Measurements from ENCODE around the gene TANC1.

TANC1 gene

GRCh38 chr2:159183346-159183745 lies 214.9 kb downstream of the TANC1 start:
- no peaks in the 10 kb centered on the region for H3K9me3 Mint-ChIP-seq
- H3K36me3 Mint-ChIP-seq: no peaks in the 10 kb centered on the region
- peak overlapping the region; percentile 46 for H3K27ac Mint-ChIP-seq
- H3K4me3 Mint-ChIP-seq: no peak overlapping the region
- H3K27me3 Mint-ChIP-seq: no peaks in the 10 kb centered on the region
- H3K4me1 Mint-ChIP-seq: peaks cover 3% of the 10 kb centered on the region

GRCh38 chr2:159185401-159186130 lies 217.1 kb downstream of the TANC1 start:
- no peaks in the 10 kb centered on the region for H3K36me3 Mint-ChIP-seq
- H3K9me3 Mint-ChIP-seq: no peaks in the 10 kb centered on the region
- no peaks in the 10 kb centered on the region for H3K27me3 Mint-ChIP-seq
- H3K27ac Mint-ChIP-seq: no peak overlapping the region
- H3K4me1 Mint-ChIP-seq: peaks cover 3% of the 10 kb centered on the region
- H3K4me3 Mint-ChIP-seq: no peak overlapping the region

- Mint-ChIP-seq H3K36me3 (no peaks in the 10 kb centered on the region), H3K4me3 (no peak overlapping the region), H3K27ac (no peak overlapping the region)
Observed at GRCh38 chr2:159186462-159186861, 218.0 kb downstream of the TANC1 start.

GRCh38 chr2:159187106-159187505 lies 218.7 kb downstream of the TANC1 start:
- no peak overlapping the region for H3K27ac Mint-ChIP-seq
- H3K4me1 Mint-ChIP-seq: peaks cover 3% of the 10 kb centered on the region
- no peaks in the 10 kb centered on the region for H3K27me3 Mint-ChIP-seq
- no peaks in the 10 kb centered on the region for H3K36me3 Mint-ChIP-seq
- H3K9me3 Mint-ChIP-seq: no peaks in the 10 kb centered on the region
- H3K4me3 Mint-ChIP-seq: no peak overlapping the region

More at GRCh38 chr2:159186462-159186861, 218.0 kb downstream of the TANC1 start:
- H3K27me3 Mint-ChIP-seq: no peaks in the 10 kb centered on the region
- H3K9me3 Mint-ChIP-seq: no peaks in the 10 kb centered on the region
- H3K4me1 Mint-ChIP-seq: peaks cover 3% of the 10 kb centered on the region

- H3K4me3 Mint-ChIP-seq: no peak overlapping the region
Observed at GRCh38 chr2:159188449-159188848, 220.0 kb downstream of the TANC1 start.

GRCh38 chr2:159192371-159192918 lies 224.0 kb downstream of the TANC1 start:
- no peaks in the 10 kb centered on the region for H3K27me3 Mint-ChIP-seq
- no peak overlapping the region for H3K27ac Mint-ChIP-seq
- H3K9me3 Mint-ChIP-seq: no peaks in the 10 kb centered on the region
- no peak overlapping the region for H3K4me3 Mint-ChIP-seq
- no peaks in the 10 kb centered on the region for H3K36me3 Mint-ChIP-seq
- H3K4me1 Mint-ChIP-seq: no peaks in the 10 kb centered on the region

More at GRCh38 chr2:159188449-159188848, 220.0 kb downstream of the TANC1 start:
- Mint-ChIP-seq H3K27me3 (no peaks in the 10 kb centered on the region), H3K9me3 (no peaks in the 10 kb centered on the region), H3K36me3 (no peaks in the 10 kb centered on the region), H3K4me1 (peaks cover 3% of the 10 kb centered on the region), H3K27ac (no peak overlapping the region)

GRCh38 chr2:159193791-159194190 lies 225.4 kb downstream of the TANC1 start:
- no peak overlapping the region for H3K4me3 Mint-ChIP-seq
- H3K4me1 Mint-ChIP-seq: no peaks in the 10 kb centered on the region
- H3K27ac Mint-ChIP-seq: no peak overlapping the region
- H3K36me3 Mint-ChIP-seq: no peaks in the 10 kb centered on the region
- no peaks in the 10 kb centered on the region for H3K27me3 Mint-ChIP-seq
- no peaks in the 10 kb centered on the region for H3K9me3 Mint-ChIP-seq

- H3K27me3 Mint-ChIP-seq: no peaks in the 10 kb centered on the region
- no peaks in the 10 kb centered on the region for H3K9me3 Mint-ChIP-seq
- no peak overlapping the region for H3K27ac Mint-ChIP-seq
- no peak overlapping the region for H3K4me3 Mint-ChIP-seq
- H3K36me3 Mint-ChIP-seq: no peaks in the 10 kb centered on the region
- H3K4me1 Mint-ChIP-seq: no peaks in the 10 kb centered on the region
Observed at GRCh38 chr2:159194241-159194640, 225.8 kb downstream of the TANC1 start.

- Mint-ChIP-seq H3K4me3 (no peak overlapping the region), H3K27me3 (no peaks in the 10 kb centered on the region), H3K36me3 (no peaks in the 10 kb centered on the region), H3K4me1 (peaks cover 2% of the 10 kb centered on the region), H3K27ac (no peak overlapping the region), H3K9me3 (no peaks in the 10 kb centered on the region)
Observed at GRCh38 chr2:159195697-159196096, 227.3 kb downstream of the TANC1 start.

GRCh38 chr2:159196393-159196925 lies 228.0 kb downstream of the TANC1 start:
- Mint-ChIP-seq H3K27ac (no peak overlapping the region), H3K4me1 (peaks cover 9% of the 10 kb centered on the region), H3K9me3 (no peaks in the 10 kb centered on the region), H3K27me3 (no peaks in the 10 kb centered on the region), H3K36me3 (no peaks in the 10 kb centered on the region), H3K4me3 (no peak overlapping the region)

GRCh38 chr2:159199236-159199635 lies 230.8 kb downstream of the TANC1 start:
- Mint-ChIP-seq H3K4me1 (peaks cover 22% of the 10 kb centered on the region), H3K4me3 (no peak overlapping the region), H3K36me3 (no peaks in the 10 kb centered on the region), H3K27me3 (no peaks in the 10 kb centered on the region), H3K27ac (no peak overlapping the region), H3K9me3 (no peaks in the 10 kb centered on the region)

GRCh38 chr2:159199761-159200465 lies 231.5 kb downstream of the TANC1 start:
- Mint-ChIP-seq H3K4me3 (no peak overlapping the region), H3K27ac (no peak overlapping the region), H3K27me3 (no peaks in the 10 kb centered on the region), H3K4me1 (peaks cover 22% of the 10 kb centered on the region), H3K9me3 (no peaks in the 10 kb centered on the region), H3K36me3 (no peaks in the 10 kb centered on the region)

GRCh38 chr2:159200498-159200897 lies 232.1 kb downstream of the TANC1 start:
- no peaks in the 10 kb centered on the region for H3K27me3 Mint-ChIP-seq
- no peaks in the 10 kb centered on the region for H3K9me3 Mint-ChIP-seq
- no peaks in the 10 kb centered on the region for H3K36me3 Mint-ChIP-seq
- H3K27ac Mint-ChIP-seq: no peak overlapping the region
- H3K4me3 Mint-ChIP-seq: no peak overlapping the region
- H3K4me1 Mint-ChIP-seq: peaks cover 22% of the 10 kb centered on the region

- no peaks in the 10 kb centered on the region for H3K9me3 Mint-ChIP-seq
- peaks cover 22% of the 10 kb centered on the region for H3K4me1 Mint-ChIP-seq
- no peaks in the 10 kb centered on the region for H3K27me3 Mint-ChIP-seq
- no peaks in the 10 kb centered on the region for H3K36me3 Mint-ChIP-seq
- no peak overlapping the region for H3K4me3 Mint-ChIP-seq
- H3K27ac Mint-ChIP-seq: peak overlapping the region; percentile 51
Observed at GRCh38 chr2:159201360-159202063, 233.1 kb downstream of the TANC1 start.

GRCh38 chr2:159202568-159203071 lies 234.2 kb downstream of the TANC1 start:
- Mint-ChIP-seq H3K27ac (no peak overlapping the region), H3K9me3 (no peaks in the 10 kb centered on the region), H3K4me3 (no peak overlapping the region), H3K36me3 (no peaks in the 10 kb centered on the region), H3K27me3 (no peaks in the 10 kb centered on the region), H3K4me1 (peaks cover 22% of the 10 kb centered on the region)

All from activated naive CD4-positive, alpha-beta T cell treated with anti-CD3 and anti-CD28 coated beads, Interleukin-2, amount 50 U/mL, for 24 hours (primary cell).